Measurements from ENCODE around the gene RPS27A. TPM values are rescaled to one million over a fixed set of nuclear protein-coding genes. Genes with fewer than 3 reads are reported as not detected.

Gene RPS27A
- total RNA-seq, 1 experiment from 2014 or later, result 747 TPM

DNA sequence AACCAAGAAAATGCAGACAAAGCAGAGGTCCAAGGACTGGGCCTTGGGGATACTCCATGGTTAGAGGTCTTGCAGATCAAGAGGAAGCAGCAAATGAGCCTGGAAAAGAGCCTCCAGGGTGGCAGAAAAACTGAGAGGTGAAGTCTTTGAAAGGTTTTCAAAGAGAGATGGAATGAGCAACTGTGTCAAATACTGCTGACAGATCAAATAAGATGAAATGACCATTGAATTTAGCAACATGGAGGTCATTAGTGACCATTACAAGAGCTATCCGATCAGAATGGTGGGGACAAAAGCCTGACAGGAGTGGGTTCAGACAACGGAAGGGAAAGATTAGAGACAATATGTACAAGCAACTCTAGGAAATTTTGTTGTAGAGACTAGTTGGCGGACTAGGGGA, 1.9 kb upstream of the RPS27A start:
- no peak for DNase-seq
- Mint-ChIP-seq H3K9me3 (ENCODE audit: low read depth, unreplicated experiment) (no peaks in the 10 kb centered on the region), H3K27me3 (ENCODE audit: unreplicated experiment) (no peaks in the 10 kb centered on the region), H3K36me3 (ENCODE audit: insufficient read depth, unreplicated experiment) (peaks cover 51% of the 10 kb centered on the region), H3K4me3 (ENCODE audit: low read depth, unreplicated experiment) (peak overlapping the region; percentile 80), H3K27ac (ENCODE audit: unreplicated experiment) (peak overlapping the region; percentile 9), H3K4me1 (ENCODE audit: low read depth, unreplicated experiment) (peaks cover 27% of the 10 kb centered on the region)
- TF ChIP-seq CTCF (IDR thresholded peaks at IDR 0.05; ENCODE audit: unreplicated experiment), result no peak
- BruUV-seq (replicated peaks), result no TSS peak
- CTCF ChIA-PET, result no interaction called here
- intact Hi-C loops (cut with micrococcal nuclease; ENCODE audit: unreplicated experiment), result loop anchor here (10.0 kb wide), 2 partner anchors 204 to 284 kb away; partner anchors contain the start of gene CFAP36

GRCh38 chr2:55231546-55232083, 873 bp upstream of the RPS27A start:
- H3K27me3 Mint-ChIP-seq (ENCODE audit: unreplicated experiment), result no peaks in the 10 kb centered on the region
- peaks cover 27% of the 10 kb centered on the region for H3K4me1 Mint-ChIP-seq (ENCODE audit: low read depth, unreplicated experiment)
- DNase-seq, result no peak
- peak overlapping the region; percentile 80 for H3K4me3 Mint-ChIP-seq (ENCODE audit: low read depth, unreplicated experiment)
- intact Hi-C loops (cut with micrococcal nuclease; ENCODE audit: unreplicated experiment), result loop anchor here (10.0 kb wide), 2 partner anchors 203 to 283 kb away; partner anchors contain the start of gene CFAP36
- CTCF ChIA-PET, result interaction anchor here (0.9 kb wide), 1 partner anchor 12 kb away, joined by 3 read pairs; no protein-coding TSS in a partner anchor
- H3K27ac Mint-ChIP-seq (ENCODE audit: unreplicated experiment), result peak overlapping the region; percentile 92
- H3K9me3 Mint-ChIP-seq (ENCODE audit: low read depth, unreplicated experiment), result no peaks in the 10 kb centered on the region
- BruUV-seq (replicated peaks), result TSS peak; percentile 58
- H3K36me3 Mint-ChIP-seq (ENCODE audit: insufficient read depth, unreplicated experiment), result peaks cover 58% of the 10 kb centered on the region
- no peak for TF ChIP-seq CTCF (IDR thresholded peaks at IDR 0.05; ENCODE audit: unreplicated experiment)

GRCh38 chr2:55232863-55233657, 572 bp downstream of the RPS27A start:
- DNase-seq, result peak; percentile 25
- Mint-ChIP-seq H3K4me3 (ENCODE audit: low read depth, unreplicated experiment) (peak overlapping the region; percentile 80), H3K27me3 (ENCODE audit: unreplicated experiment) (no peaks in the 10 kb centered on the region), H3K36me3 (ENCODE audit: insufficient read depth, unreplicated experiment) (peaks cover 64% of the 10 kb centered on the region), H3K4me1 (ENCODE audit: low read depth, unreplicated experiment) (peaks cover 27% of the 10 kb centered on the region), H3K27ac (ENCODE audit: unreplicated experiment) (peak overlapping the region; percentile 92), H3K9me3 (ENCODE audit: low read depth, unreplicated experiment) (no peaks in the 10 kb centered on the region)
- no peak for TF ChIP-seq CTCF (IDR thresholded peaks at IDR 0.05; ENCODE audit: unreplicated experiment)
- TSS peak; percentile 64 for BruUV-seq (replicated peaks)
- CTCF ChIA-PET, result interaction anchor here (0.5 kb wide), 1 partner anchor 172 kb away, joined by 3 read pairs; no protein-coding TSS in a partner anchor
- intact Hi-C loops (cut with micrococcal nuclease; ENCODE audit: unreplicated experiment), result loop anchor here (10.0 kb wide), 2 partner anchors 202 to 282 kb away; partner anchors contain the start of gene CFAP36

DNA sequence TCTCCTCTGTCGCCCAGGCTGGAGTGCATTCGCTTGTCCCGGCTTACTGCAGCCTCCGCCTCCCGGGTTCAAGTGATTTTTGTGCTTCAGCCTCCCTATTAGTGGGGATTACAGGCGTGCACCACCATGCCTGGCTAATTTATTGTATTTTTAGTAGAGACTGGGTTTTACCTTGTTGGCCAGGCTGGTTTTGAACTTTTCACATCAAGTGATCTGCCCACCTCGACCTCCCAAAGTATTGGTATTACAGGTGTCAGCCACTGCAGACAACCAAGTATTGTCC, 1.1 kb downstream of the RPS27A start:
- Mint-ChIP-seq H3K36me3 (ENCODE audit: insufficient read depth, unreplicated experiment) (peaks cover 68% of the 10 kb centered on the region), H3K4me1 (ENCODE audit: low read depth, unreplicated experiment) (peaks cover 27% of the 10 kb centered on the region), H3K27ac (ENCODE audit: unreplicated experiment) (peak overlapping the region; percentile 92), H3K27me3 (ENCODE audit: unreplicated experiment) (no peaks in the 10 kb centered on the region), H3K4me3 (ENCODE audit: low read depth, unreplicated experiment) (peak overlapping the region; percentile 80), H3K9me3 (ENCODE audit: low read depth, unreplicated experiment) (no peaks in the 10 kb centered on the region)
- intact Hi-C loops (cut with micrococcal nuclease; ENCODE audit: unreplicated experiment), result loop anchor here (10.0 kb wide), 2 partner anchors 201 to 281 kb away; partner anchors contain the start of gene CFAP36
- no peak for DNase-seq
- BruUV-seq (replicated peaks), result no TSS peak
- no peak for TF ChIP-seq CTCF (IDR thresholded peaks at IDR 0.05; ENCODE audit: unreplicated experiment)
- CTCF ChIA-PET, result no interaction called here
